BE2C (cell line): ENCODE results near the gene MIEF2.

ENCODE experiments used
- DNase-seq: peaks from one replicate; pipeline ENCODE4 v3.0.0-alpha.2; 2020
- H3K27me3 ChIP-seq: fragments of 250-450 bp; sonication (Bioruptor Pico); 2 replicates; pipeline ENCODE4 v1.5.1; 2020; ENCODE audit warnings: mild to moderate bottlenecking
- H3K36me3 ChIP-seq: fragments of 250-450 bp; sonication (Bioruptor Pico); 2 replicates; pipeline ENCODE4 v1.5.1; 2020; ENCODE audit warnings: mild to moderate bottlenecking
- H3K4me1 ChIP-seq: fragments of 250-450 bp; sonication (Bioruptor Pico); 2 replicates; pipeline ENCODE4 v1.5.1; 2020
- H3K4me3 ChIP-seq: 2 replicates; pipeline ENCODE4 v1.5.1; 2011; ENCODE audit warnings: low read depth, low read length
- H3K9me3 ChIP-seq: fragments of 250-450 bp; sonication (Bioruptor Pico); 2 replicates; pipeline ENCODE4 v1.5.1; 2020
- CTCF ChIP-seq: IDR thresholded peaks from 2 replicates; pipeline ENCODE4 v1.5.1; 2012; ENCODE audit warnings: mild to moderate bottlenecking, low read depth, low read length

Gene MIEF2

GRCh38 chr17:18267927-18268711, 7.7 kb downstream of the MIEF2 start:
- no peaks in the 10 kb centered on the region for H3K9me3 ChIP-seq
- TF ChIP-seq CTCF, result no peak
- H3K4me1 ChIP-seq, result no peaks in the 10 kb centered on the region
- no peaks in the 10 kb centered on the region for H3K27me3 ChIP-seq
- H3K36me3 ChIP-seq, result no peaks in the 10 kb centered on the region
- no peak overlapping the region for H3K4me3 ChIP-seq
- no peak for DNase-seq

GRCh38 chr17:18270046-18270931, 9.8 kb downstream of the MIEF2 start:
- Histone ChIP-seq H3K4me3 (no peak overlapping the region), H3K27me3 (no peaks in the 10 kb centered on the region), H3K9me3 (no peaks in the 10 kb centered on the region), H3K4me1 (no peaks in the 10 kb centered on the region), H3K36me3 (peaks cover 9% of the 10 kb centered on the region; the same call in 1 of the 2 replicates)
- TF ChIP-seq CTCF, result no peak
- DNase-seq, result no peak

GRCh38 chr17:18277076-18277475, 16.6 kb downstream of the MIEF2 start:
- no peak overlapping the region for H3K4me3 ChIP-seq
- H3K36me3 ChIP-seq, result peaks cover 42% of the 10 kb centered on the region
- TF ChIP-seq CTCF, result no peak
- DNase-seq, result no peak
- no peaks in the 10 kb centered on the region for H3K27me3 ChIP-seq
- no peaks in the 10 kb centered on the region for H3K9me3 ChIP-seq
- no peaks in the 10 kb centered on the region for H3K4me1 ChIP-seq

- no peaks in the 10 kb centered on the region for H3K27me3 ChIP-seq
- H3K4me3 ChIP-seq, result no peak overlapping the region
- H3K4me1 ChIP-seq, result no peaks in the 10 kb centered on the region
- no peak for DNase-seq
- TF ChIP-seq CTCF, result no peak
- no peaks in the 10 kb centered on the region for H3K9me3 ChIP-seq
- H3K36me3 ChIP-seq, result peaks cover 49% of the 10 kb centered on the region
Measured at GRCh38 chr17:18278867-18279266, 18.4 kb downstream of the MIEF2 start.

GRCh38 chr17:18280249-18280648, 19.8 kb downstream of the MIEF2 start:
- Histone ChIP-seq H3K4me1 (no peaks in the 10 kb centered on the region), H3K27me3 (no peaks in the 10 kb centered on the region), H3K9me3 (no peaks in the 10 kb centered on the region), H3K4me3 (no peak overlapping the region), H3K36me3 (peaks cover 49% of the 10 kb centered on the region)
- no peak for DNase-seq
- no peak for TF ChIP-seq CTCF
